EH (cell line): ENCODE data around the gene FBN1.

Experiments
- DNase-seq: peaks from one replicate; pipeline ENCODE4 v3.0.0-alpha.2; 2015; ENCODE audit warnings: low read depth

Gene FBN1

DNA sequence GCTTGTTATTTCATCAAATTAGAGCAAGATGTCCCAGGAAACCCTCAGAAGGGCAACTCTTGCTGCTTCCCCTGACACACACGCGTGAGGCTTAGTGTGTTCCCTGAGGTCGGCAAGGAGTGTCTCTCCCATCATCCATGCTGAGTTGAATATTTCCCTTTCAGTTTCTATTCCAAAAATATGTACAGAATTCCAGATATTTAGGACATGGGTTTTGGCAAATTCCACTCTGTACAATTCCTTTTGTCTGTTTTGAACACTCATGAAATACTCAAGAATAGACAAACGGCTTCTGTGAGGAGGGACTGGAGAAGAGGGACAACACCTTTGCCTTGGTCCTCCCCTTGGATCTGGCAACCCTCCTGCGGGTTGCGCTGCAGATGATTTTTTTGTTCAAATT, 176.2 kb downstream of the FBN1 start:
- DNase-seq: peak; percentile 47

DNA sequence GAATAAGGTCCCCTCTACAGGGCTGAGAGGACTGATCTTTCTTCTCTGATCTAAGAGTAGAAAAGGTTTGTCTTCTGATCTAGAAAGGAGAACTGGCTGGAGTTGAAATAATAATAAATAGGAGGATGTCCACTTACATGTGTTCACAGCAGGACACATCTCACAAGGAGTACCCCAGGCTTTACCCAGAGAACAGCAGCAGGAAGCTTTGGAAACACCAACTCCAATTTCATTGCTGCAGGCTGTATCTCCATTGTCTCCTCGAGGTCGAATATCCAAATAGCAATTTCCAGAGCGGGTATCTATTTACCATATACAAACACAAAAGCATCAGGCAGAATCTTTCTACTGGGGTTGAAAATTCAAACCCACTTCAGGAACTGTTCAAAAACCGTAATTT, 177.7 kb downstream of the FBN1 start:
- DNase-seq: no peak

DNA sequence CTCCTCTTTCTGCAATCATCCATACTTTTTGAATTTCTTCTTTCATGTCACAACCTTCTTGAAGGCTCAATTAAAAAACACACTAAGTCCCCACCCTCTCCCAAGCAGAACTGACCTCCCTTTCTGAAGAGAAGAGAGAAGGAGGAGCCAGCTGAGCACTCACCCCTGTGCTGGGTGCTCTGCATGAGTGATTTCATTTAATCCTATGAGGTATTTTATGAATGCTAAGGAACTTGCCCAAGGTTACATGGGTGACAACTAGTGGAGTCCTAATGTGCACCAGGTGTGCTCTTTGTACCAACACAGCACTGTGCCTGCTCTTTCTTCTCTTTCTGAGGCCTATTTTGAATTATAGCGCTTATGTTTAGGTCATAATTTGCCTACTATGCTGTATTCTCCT, 178.7 kb downstream of the FBN1 start:
- DNase-seq: no peak

DNA sequence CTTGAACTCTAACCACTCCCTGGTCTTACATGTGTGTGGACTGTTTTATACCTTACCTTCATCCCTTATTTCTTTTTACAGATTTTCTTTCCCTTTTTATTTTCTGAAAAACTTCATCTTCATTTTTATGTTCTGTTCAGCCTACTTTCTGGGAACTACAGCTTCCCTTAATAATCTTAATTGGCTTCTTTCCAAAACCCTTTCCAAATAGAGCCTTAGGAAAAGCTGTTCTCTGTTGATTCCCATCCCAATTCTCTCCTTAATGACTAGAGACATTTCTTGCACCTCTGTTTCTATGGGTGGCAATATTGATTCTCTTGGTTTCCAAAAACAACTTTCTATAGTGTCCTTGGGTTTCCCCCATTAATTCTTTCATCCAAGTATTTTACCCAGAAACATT, 179.4 kb downstream of the FBN1 start:
- no peak for DNase-seq

DNA sequence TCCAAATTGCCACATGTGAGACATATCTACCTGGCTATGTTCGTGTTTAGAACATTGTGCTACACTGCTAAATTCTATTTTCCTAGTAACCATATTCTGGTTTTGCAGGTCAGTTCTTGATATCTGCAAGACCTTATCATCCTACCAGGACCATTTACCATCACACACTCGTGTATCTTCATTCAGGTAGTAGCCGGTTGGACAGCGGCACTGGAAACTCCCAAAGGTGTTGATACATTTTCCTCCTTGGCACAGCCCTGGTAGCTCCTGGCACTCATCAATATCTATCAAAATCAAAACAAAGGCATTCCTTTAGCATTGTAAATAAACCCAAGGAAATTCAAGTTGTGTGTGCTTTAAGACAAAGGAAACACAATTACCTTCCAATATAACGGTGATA, 180.1 kb downstream of the FBN1 start:
- DNase-seq: no peak

DNA sequence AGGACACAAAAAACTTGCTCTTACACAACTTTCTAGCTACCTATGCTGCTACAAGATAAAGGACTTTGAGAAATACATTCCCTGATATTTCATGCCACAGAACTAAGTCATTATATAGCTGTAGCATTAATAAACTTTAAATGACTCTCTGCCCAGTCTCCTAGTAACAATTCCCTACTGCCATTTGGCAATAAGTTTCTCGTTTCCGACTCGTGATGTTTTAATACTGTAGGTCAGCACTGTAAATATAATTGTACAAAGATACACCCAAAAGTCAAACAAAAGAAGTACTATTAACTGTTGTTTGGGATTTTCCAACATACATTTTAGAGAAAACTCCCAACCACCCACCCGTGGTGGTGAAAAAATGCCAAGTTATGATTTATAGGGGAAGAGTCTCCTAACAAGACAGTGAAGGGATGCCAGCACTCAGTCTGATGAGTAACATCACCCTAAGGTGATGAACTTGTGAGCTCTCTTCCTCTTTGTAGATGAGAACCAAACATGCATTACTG, 182.1 kb downstream of the FBN1 start:
- peak; percentile 37 for DNase-seq

DNA sequence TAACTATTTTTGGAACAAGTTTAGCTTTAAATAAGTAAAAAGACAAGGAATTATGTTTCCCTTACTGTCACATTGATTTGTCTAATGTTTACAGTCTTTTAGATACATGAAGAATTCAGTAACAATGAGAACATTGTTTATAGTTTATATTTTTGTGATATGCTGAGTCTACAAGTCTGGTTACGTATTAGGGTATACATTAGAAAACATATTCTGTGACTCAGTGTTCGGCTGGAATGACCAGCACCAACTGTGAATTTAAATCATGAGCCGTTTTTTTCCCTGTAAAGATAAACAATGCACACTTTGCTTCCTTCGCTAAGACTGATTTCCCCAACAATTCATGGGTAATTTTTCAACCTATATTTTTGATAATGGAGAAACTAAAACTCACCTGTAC, 182.8 kb downstream of the FBN1 start:
- no peak for DNase-seq

DNA sequence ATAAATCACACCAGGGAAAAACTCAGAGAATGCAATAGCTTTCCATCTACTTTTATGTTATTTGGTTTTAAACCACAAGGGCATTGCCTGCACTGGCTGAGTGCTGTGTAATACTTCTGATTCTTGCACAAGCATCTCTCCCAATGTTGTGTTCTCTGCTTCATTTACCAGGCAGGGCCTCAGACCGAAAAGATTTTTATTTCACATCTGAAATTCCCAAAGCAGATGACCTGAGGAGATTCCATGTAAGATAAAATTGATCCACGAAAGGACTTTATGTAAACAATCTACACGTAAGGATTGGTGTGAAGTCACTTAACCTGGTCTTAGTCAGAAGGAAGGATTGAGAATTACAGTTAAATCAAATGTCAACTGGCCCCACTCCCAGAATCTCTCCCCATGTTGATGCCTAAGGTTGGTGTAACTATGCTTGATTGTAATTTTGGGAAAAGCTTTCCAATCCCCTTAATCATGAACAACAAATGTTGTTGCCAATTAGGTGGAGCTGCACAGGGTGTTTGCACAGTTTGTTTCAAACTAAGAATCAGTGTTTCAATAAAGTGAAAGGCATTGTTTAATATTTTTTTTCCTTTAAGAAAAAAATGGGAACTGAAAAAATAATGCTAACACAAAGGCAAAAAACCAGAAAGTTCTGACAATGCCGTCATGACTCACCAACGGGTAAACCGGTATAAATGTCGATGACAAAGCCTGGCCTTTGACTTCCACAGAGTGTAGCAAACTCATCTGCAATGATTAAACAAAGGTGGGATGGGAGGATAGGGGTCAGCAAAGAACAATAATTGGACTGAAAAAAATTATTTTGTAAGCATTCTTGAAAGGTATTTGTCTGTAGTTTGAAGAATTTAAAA, 185.7 kb downstream of the FBN1 start:
- peak; percentile 81 for DNase-seq

DNA sequence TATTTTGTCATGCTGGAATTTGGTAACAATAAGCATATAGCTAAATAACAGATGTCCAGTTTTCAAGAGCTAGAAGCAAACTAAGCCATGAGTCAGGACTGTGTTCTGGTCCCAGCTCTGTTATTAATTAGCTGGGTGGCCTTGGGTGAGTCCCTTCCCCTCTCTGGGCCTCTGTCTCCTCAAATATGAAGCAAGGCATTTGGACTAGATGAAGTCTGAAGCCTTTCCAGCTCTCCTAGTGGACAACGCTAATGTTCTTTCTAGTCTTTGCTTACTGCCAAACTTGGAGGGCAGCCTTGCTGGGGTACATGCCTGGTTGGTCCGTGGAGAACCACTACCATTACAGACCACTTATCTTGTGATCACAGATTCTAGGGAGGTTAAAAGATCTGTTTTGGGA, 186.6 kb downstream of the FBN1 start:
- peak; percentile 29 for DNase-seq

DNA sequence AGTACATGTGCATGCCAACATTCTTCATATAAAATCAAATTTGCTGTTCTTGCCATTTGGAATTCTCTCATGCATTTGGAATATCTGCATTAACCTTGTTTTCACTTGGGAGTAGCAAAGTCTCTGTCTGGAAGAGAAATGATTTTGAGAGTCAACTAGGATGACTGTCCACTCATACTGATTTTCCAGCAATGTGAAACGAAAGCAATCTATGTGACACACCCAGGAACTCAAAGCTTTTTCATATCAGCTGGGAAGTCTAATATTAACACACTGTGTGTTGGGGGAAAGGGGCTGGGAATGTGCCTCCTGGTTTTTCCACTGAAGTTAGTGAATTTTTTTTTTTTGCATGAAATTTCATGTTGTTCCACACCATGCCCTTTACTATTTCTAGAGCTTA, 189.4 kb downstream of the FBN1 start:
- DNase-seq: no peak

DNA sequence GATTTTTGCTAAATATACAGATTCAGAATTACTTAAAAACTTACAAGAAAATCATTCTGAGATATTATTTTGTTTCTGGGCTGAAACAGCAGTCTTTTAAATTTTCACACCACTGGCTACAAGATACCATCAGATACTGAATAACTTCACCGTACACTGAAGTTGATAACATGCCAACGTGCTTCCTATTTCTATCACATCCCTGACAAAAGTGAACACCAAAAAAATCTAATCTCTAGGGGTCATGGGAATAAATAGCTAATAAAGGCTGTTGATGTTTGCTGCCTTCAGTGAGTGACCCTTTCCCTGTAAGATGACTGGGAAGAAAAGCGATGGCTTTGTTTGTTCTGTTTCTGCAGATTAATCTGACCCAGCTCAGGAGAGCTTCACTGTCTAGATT, 193.8 kb downstream of the FBN1 start:
- DNase-seq: no peak

DNA sequence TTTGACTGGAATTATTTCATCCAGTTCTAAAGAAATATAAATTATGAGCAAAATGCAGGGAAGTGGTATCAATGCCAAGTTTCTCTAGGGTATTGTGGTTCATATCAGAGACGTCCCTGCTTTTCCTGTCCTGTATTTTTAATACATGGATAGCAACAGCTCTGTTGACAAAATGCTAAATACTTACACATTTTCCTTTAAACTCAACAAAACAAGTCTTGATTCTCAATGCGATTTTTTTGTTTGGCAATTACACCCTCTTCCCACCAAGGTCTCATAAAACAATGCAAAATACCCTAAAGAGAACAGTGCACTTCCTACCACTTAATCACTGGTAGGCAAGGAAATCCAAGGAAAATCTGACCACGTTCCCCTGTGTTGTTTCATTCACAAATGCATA, 194.3 kb downstream of the FBN1 start:
- DNase-seq: no peak

DNA sequence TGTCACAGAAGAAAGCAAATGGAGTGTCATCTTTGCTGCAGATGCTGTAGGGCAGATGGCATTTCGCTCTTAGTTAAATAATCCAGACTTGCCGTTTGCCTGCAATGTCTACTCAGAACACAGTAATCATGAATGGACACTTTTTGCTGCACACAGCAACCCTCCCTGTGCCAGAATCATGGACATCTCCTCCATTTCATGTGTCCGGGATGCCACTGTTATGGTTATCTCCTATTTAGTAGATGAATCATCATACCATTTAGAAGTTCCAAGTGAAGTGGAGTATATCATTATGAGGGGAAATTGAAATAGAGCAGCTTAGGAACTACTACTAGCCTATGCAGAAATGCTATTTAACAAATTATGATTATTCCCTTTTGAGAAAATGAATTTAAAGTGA, 195.8 kb downstream of the FBN1 start:
- peak; percentile 79 for DNase-seq

DNA sequence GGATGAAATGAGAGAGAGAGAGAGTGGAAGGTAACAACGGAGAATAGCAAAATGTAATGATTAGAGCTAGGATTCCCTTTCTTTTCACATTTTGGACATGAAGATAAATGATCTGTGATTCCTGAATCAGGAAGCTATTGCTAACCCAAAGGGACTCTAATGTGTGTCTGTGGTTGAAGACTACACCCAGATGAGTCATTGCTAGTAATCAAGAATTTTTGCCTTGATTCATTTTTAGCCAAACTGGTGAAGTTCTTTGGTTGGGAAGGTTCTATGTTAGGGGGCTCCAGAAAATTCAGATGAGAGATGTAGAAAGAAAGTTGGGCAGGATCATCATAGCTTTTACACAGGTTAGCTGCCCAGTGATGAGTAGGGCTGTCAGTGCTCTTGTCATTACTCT, 197.9 kb downstream of the FBN1 start:
- DNase-seq: peak; percentile 73

DNA sequence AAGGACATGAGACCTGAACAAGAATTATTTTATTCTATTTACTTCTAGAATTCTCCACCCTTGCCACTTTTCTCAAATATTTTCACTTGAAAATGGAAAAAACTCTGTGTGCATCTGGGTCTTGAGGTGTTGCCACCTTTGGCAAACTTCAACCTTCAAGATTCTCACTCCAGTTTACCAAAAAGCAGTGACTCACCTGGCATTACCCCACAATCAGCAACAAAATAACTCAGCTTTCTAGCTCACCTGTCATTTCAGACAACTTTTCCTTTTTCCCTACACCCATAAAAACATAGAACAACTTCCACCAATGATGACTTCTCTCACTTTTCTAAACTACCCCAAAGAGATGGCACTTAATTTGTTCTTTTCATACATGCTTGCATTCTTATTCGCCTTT, 198.5 kb downstream of the FBN1 start:
- DNase-seq: no peak

DNA sequence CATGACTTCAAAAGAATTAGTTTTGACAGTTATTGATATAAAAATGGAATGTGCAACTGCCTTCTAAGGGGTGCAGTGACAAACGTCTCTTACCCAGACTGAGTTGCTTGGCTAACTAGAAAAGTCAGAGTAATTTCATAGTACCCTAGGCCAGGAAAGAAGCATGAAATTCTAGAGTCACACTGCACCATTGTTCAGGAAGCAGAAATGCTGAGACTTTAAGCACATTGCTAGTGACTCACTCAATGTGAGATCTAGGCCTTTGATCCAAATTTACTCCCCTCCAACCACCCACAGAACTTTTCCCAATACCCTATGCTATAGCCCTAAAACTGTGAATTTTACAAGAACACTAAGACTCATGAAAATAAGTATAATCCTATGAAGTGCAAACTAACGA, 203.5 kb downstream of the FBN1 start:
- no peak for DNase-seq

DNA sequence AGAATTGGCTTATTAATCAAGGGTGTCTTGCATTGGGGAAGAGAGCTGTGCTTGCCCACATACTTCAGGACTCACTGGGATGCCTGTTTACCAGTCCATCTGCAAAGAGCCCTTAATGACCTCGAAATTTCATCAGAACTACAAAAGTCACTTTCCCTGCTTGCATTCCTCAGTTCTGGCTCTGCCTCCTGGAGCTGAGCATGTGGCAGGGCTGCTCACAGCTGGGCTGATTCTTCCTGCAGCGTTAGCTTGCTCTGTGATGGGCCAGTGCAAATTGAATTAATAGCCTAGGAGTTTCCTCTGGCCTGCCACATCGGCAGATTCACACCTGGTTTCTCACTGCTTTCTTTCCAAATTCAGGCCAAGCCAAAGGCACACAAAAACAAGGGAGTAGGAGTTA, 205.4 kb downstream of the FBN1 start:
- DNase-seq: peak; percentile 91

DNA sequence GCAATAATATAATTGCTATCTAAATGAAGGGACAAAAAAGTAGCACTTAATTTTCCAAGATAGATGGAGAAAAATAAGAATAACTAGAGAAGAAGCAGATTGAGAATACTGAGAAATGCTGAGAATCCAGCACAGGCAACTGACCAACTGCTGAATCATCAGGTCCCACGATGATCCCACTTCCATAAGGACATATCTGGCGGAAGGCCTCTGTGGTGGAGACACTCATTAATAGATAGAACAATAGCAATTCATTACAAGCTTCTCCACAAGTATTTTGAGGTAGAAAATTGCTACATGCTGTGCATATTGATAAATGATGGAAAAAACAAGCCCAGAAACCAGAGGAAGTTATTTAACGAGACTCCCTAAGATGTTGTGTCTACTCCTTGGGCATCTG, 208.3 kb downstream of the FBN1 start:
- DNase-seq: peak; percentile 71

DNA sequence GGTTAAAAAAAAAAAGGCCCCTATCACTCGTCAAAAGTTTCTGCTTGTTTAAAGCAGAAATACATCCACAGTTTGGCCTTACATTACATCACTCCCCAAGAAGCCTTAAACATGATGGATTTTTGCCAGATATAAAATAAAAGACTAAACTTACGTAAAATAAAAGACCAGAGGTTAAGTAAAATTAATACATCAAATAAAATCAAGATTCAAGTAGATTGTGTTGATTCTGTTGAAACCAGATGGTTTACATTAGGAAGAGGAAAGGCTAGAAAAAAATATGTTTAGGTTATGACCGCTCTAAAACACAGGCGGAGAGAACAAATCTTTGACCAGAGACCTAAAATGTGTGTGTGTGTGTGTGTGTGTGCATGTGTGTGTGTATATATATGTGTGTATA, 210.2 kb downstream of the FBN1 start:
- no peak for DNase-seq

DNA sequence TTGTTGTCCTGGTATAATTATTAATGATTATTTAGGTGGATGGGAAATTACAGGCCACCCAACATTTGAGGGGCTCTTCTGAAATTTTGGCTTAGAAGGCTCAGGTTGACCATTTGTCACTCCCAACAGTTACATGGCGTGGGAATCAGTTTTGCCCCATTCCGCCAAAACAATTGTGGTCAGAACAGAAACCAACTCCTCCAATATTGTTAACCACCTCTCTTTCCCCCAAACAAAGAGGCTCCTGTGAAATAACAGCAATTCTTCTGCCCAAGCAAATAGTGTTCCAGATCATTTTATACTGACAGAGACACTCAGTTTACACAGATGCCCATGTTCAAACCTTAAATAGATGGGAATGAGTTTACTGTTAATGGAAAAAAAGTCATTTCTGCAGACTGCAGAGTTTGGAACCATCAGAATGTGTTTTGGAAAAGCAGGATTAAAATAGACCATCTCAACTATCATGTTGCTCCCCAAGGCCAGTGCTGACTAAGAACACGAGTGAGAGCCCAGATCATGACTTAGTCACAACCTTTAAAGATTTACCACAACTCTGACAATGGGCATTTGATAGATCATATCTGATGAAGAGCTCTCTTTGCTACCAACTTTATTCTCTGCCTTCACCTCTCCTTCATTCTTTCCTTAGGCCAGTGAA, 212.2 kb downstream of the FBN1 start:
- peak; percentile 85 for DNase-seq

DNA sequence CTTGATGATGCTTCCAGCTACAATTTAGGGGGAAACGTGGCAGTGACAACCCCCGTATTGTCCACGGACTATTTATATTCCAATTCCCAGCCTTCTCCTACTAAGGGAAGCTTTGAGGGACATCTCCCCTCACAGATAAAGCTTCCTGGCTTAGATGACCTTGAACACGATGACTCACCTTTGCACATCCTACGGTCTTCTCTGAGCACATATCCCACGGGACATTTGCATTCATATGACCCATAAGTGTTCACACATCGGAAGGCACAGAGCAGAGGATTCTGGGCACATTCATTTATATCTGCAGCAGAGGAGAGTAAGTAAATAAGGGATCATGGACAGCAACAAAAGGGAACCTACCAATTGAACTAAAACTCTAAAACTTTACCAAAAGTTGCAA, 212.8 kb downstream of the FBN1 start:
- no peak for DNase-seq

DNA sequence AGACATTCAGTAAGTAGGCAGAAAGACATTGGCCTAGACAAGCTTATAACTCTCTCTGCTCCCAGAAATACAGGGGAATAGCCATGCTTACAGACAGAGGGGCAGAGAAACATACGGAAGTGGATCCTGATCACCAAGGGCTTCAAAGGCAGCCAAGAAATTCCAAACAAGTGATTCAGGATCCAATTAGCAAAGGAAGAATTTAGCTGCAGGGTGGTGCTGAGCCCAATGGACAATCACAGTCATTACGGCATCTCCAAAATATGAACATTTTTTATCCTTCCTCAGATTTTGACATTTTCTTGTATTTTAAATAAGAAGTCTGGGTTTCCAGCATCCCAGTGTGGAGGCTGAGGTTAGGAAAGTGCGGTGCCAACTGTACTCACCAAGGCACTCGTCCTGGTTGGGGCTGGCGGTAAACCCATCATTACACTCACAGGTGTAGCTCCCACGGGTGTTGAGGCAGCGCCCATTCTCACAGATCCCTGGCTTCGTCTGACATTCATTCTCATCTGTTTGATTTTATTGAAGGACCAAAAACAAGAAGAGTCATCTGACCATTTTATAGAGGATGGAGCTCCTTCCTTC, 217.5 kb downstream of the FBN1 start:
- peak; percentile 99 for DNase-seq

DNA sequence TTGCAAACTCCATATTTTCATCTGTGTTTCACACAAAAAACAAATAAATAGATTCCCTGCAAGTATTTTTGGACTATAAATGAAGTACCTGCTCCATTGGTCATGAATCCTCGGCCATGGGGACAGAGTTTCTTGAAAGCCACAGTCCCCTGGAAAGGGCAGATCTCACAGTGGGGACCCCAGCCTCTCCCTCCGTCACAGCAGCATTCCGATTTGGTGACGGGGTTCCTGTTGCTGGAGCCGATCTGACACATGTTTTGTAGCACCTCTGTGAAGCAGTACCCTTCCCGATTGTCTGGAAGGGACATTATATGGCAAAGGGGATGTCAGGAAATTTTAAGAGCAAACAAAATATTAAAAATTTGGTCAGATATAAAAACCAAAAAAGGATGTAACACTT, 218.0 kb downstream of the FBN1 start:
- peak; percentile 42 for DNase-seq
